ENCODE measurements around the gene TSPAN4. TPM values are rescaled to one million over a fixed set of nuclear protein-coding genes. Genes with fewer than 3 reads are reported as not detected.

Gene TSPAN4
- total and polyA plus RNA-seq, 2 of the 13 experiments (the other 11 are each of a cell fraction or from before 2014, with no cell fraction given), result 31.7 to 68.3 TPM

DNA sequence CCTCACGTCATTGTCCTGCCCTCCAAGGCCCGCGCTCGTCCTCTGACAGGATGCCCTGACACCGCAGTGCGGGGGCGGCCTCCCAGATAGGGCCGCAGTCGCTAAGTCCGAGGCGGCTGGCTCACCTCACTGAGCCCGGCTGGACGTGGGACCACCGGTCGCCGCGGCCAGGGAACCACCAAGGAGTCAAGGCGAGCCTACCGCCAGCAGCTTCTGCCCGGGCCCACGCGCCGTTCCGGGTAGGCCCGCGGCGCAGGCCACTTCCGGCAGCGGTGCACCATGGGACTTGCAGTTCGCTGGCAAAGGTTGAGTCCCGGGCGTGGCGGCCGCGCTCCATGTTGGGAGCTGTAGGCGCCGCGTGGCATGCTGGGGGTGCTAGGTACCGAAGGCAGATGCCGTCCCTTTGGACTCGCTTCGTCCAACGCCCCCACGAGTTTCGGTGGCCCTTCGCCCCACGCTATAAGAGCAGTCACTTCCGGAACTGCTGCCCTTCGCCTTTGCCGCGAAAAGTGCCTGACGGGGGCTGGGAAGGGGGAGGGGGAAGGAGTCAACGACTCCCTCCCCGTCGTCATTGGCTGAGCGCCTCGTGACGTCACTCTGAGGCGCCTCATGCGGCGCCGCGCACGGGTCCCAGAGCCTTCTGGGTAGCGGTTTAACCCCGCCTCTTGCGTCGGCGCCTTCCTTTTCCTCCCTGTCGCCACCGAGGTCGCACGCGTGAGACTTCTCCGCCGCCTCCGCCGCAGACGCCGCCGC lies 33.2 kb upstream of the TSPAN4 start, which contains the start of gene RPLP2 (continued):
- TF ChIP-seq MYC (CRISPR knock-in tag; IDR thresholded peaks at IDR 0.05; ENCODE audit: borderline replicate concordance) (peak; percentile 98), ZNF674 (CRISPR knock-in tag; IDR thresholded peaks at IDR 0.05; ENCODE audit: low read depth) (no peak), HDAC1 (CRISPR knock-in tag; IDR thresholded peaks at IDR 0.05) (peak; percentile 99), HHEX (CRISPR knock-in tag; IDR thresholded peaks at IDR 0.05) (no peak), ZNF646 (CRISPR knock-in tag; IDR thresholded peaks at IDR 0.05) (no peak), RXRA (CRISPR knock-in tag; IDR thresholded peaks at IDR 0.05) (peak; percentile 77), ZBTB8A (CRISPR knock-in tag; IDR thresholded peaks at IDR 0.05; ENCODE audit: borderline replicate concordance, low read depth) (no peak), KDM3A (CRISPR knock-in tag; IDR thresholded peaks at IDR 0.05; ENCODE audit: low read depth) (peak; percentile 64; the same call in 1 of the 2 replicates), NR2F1 (CRISPR knock-in tag; IDR thresholded peaks at IDR 0.05) (no peak), ZNF724P (CRISPR knock-in tag; IDR thresholded peaks at IDR 0.05; ENCODE audit: borderline replicate concordance) (peak; percentile 15; the same call in 1 of the 2 replicates)
- TF ChIP-seq, protein P1, sequence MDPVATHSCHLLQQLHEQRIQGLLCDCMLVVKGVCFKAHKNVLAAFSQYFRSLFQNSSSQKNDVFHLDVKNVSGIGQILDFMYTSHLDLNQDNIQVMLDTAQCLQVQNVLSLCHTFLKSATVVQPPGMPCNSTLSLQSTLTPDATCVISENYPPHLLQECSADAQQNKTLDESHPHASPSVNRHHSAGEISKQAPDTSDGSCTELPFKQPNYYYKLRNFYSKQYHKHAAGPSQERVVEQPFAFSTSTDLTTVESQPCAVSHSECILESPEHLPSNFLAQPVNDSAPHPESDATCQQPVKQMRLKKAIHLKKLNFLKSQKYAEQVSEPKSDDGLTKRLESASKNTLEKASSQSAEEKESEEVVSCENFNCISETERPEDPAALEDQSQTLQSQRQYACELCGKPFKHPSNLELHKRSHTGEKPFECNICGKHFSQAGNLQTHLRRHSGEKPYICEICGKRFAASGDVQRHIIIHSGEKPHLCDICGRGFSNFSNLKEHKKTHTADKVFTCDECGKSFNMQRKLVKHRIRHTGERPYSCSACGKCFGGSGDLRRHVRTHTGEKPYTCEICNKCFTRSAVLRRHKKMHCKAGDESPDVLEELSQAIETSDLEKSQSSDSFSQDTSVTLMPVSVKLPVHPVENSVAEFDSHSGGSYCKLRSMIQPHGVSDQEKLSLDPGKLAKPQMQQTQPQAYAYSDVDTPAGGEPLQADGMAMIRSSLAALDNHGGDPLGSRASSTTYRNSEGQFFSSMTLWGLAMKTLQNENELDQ (CRISPR knock-in tag; IDR thresholded peaks at IDR 0.05; ENCODE audit: borderline replicate concordance), result no peak
- TF ChIP-seq, protein P2, sequence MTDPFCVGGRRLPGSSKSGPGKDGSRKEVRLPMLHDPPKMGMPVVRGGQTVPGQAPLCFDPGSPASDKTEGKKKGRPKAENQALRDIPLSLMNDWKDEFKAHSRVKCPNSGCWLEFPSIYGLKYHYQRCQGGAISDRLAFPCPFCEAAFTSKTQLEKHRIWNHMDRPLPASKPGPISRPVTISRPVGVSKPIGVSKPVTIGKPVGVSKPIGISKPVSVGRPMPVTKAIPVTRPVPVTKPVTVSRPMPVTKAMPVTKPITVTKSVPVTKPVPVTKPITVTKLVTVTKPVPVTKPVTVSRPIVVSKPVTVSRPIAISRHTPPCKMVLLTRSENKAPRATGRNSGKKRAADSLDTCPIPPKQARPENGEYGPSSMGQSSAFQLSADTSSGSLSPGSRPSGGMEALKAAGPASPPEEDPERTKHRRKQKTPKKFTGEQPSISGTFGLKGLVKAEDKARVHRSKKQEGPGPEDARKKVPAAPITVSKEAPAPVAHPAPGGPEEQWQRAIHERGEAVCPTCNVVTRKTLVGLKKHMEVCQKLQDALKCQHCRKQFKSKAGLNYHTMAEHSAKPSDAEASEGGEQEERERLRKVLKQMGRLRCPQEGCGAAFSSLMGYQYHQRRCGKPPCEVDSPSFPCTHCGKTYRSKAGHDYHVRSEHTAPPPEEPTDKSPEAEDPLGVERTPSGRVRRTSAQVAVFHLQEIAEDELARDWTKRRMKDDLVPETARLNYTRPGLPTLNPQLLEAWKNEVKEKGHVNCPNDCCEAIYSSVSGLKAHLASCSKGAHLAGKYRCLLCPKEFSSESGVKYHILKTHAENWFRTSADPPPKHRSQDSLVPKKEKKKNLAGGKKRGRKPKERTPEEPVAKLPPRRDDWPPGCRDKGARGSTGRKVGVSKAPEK (CRISPR knock-in tag; IDR thresholded peaks at IDR 0.05; ENCODE audit: borderline replicate concordance), result no peak
- TF ChIP-seq, protein P3, sequence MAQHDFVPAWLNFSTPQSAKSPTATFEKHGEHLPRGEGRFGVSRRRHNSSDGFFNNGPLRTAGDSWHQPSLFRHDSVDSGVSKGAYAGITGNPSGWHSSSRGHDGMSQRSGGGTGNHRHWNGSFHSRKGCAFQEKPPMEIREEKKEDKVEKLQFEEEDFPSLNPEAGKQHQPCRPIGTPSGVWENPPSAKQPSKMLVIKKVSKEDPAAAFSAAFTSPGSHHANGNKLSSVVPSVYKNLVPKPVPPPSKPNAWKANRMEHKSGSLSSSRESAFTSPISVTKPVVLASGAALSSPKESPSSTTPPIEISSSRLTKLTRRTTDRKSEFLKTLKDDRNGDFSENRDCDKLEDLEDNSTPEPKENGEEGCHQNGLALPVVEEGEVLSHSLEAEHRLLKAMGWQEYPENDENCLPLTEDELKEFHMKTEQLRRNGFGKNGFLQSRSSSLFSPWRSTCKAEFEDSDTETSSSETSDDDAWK (CRISPR knock-in tag; IDR thresholded peaks at IDR 0.05), result no peak
